SH-SY5Y (cell line): Measurements from ENCODE around the gene NID1.

ENCODE experiments used
- GATA2 ChIP-seq: IDR thresholded peaks from 2 replicates; pipeline ENCODE4 v1.6.1; 2011; ENCODE audit warnings: mild to moderate bottlenecking, low read depth, low read length
- GATA3 ChIP-seq: IDR thresholded peaks from 2 replicates; pipeline ENCODE4 v1.6.1; 2011; ENCODE audit warnings: low read depth, mild to moderate bottlenecking, low read length, moderate library complexity

DNA sequence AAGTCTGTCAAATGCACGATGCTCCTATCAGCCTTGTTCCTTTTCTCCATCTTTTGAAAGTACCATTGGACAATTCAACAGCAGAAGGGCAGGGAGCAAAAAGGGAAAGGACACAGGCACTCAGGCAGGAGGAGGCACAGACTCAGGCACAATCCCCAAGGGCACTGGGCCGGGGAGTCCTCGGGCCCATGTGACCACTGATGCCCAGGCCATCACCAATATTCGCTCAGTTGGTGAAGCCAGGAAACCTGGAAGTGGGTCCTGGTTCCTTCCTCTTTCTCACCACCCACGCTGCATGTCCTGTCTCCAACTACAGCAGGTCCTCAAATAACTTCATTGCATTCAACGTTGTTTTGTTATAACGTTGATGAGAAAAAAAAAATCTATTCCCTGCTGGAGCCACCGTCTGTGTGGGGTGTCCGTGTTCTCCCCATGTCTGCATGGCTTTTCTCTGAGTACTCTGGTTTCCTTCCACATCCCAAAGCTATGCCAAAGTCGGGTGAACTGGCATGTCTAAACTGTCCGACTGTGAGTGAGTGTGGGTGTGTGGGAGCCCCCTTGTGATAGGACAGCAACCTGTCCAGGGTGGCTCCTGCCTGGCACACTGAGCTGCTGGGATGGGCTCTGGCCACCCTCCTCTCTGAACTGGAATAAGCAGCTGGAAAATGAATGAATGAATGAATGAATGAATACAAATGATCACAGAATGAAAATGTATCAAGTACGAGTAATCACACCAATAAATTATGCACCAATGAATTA, 12.5 kb downstream of the NID1 start:
- TF ChIP-seq GATA2 (no peak), GATA3 (no peak)
